Glomerular endothelial cell (primary cell): ENCODE data around the gene AP1AR. TPM values are rescaled to one million over a fixed set of nuclear protein-coding genes. Genes with fewer than 3 reads are reported as not detected.

Experiments used
- DNase-seq: peaks from one replicate; pipeline ENCODE4 v3.0.0-alpha.2; 2011; ENCODE audit warnings: low read depth, low spot score; ENCODE audit errors: extremely low read depth
- total RNA-seq: library from RNA; depleted of rRNA; stranded (reverse); fragments of >200 nt; gene quantifications from 2 replicates; pipeline ENCODE4 v1.2.3, GENCODE V29; 2015

Gene AP1AR
- total RNA-seq, 1 donor from 2014 or later, result 26.0 TPM

GRCh38 chr4:112222219-112222955, 9.2 kb upstream of the AP1AR start:
- no peak for DNase-seq

DNA sequence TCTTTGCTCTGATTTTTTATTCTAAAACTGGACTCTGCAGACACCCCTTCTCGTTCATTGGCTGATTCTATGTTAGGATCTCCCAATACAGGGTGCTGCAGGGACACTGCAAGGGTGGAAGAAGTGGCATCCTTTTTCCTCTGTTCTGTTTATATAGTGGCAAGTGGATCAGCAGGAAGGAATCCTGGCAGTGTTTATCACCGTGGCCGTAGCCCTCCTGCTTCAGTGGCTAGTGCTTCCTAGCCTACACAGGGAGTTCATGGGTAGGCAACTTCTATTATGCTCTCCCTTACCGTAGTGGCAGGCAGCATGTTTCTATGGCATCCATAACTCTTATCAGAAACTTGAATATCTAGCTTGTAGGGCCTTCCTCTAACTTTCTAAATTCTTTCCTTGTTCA, 6.4 kb upstream of the AP1AR start:
- no peak for DNase-seq

GRCh38 chr4:112230879-112231778, 458 bp upstream of the AP1AR start:
- peak; percentile 71 for DNase-seq

DNA sequence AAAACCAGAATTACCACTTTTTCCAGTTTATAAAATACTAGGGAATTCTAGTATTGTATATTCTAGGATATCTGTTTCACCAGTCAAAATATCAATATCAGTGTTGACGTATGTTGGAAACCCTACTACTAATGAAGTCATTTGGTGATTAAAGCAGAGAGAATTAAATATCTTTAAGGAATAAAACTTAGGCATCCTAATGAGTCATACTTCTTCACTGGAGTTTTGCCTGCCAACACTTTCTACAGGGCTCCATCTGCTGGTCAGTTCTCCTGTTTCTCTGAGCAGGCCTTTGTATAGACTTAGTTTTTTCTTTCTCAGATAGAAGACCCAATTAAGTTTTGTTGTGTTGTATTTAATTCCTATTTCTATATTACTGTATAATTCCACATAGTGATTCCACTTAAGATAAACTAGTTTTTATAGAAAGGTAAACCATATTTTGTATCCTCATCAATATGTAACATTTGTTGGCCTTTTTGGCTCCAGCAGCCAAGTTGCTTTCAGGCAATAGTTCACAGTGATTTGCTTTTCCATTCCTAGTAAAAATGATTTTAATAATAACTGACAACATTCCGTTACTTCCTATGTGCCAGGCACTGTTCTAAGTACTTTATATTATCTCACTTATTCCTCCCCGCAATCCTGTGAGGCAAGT, 3.5 kb downstream of the AP1AR start:
- peak; percentile 68 for DNase-seq

- DNase-seq, result no peak
Measured at GRCh38 chr4:112236040-112236439, 4.5 kb downstream of the AP1AR start.

DNA sequence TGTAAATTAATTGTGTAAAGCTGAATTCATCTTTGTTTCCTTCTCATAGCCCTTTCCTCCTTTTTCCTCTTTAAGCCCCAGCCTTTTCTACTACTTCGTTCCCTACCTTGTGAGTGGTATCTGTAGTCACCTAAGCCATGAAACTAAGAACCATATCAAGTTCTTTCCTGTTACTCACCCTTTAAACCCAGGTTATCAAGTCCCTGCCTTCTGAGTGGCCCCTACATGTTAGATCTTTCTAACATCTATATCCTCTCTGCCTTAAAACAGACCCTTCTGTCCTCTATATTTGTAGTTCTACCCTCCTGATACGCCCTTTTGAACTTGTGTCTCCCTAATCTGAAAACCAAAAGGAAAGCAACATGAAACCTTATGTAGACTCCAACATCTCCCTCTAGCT, 7.2 kb downstream of the AP1AR start:
- DNase-seq, result no peak

- no peak for DNase-seq
Measured at GRCh38 chr4:112245383-112245782, 13.8 kb downstream of the AP1AR start.

GRCh38 chr4:112247021-112247420, 15.4 kb downstream of the AP1AR start:
- DNase-seq, result no peak

GRCh38 chr4:112251019-112251643, 19.5 kb downstream of the AP1AR start:
- no peak for DNase-seq

- DNase-seq, result no peak
Measured at GRCh38 chr4:112252234-112252633, 20.6 kb downstream of the AP1AR start.

DNA sequence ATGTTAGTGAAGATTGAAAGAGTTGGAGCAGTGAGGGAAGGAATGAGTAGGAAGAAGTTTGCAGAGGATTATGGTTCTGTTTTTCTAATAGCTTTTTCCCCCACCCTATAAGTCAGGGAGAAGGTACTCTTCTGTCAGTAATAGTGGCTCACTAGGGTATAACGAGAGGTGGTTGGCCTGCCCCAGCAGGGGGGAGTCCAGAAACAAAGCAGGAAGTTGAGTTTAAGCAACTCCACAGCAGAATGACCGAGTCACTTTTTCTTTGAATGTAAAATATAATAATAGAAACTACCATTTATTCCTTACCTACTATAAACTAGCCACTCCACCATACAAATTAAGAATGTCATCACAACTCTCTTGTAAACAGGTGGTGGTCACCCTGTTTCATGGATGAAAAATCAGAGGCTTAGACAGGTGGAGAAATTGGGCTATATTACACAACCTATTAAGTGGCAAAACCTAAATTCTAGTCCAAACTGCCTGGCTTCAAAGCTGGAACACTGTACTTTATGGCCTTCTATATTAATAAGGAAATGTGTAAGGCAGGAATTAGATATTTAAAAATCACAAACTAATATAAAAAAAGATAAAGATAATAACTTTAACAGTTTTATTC, 21.9 kb downstream of the AP1AR start:
- no peak for DNase-seq

DNA sequence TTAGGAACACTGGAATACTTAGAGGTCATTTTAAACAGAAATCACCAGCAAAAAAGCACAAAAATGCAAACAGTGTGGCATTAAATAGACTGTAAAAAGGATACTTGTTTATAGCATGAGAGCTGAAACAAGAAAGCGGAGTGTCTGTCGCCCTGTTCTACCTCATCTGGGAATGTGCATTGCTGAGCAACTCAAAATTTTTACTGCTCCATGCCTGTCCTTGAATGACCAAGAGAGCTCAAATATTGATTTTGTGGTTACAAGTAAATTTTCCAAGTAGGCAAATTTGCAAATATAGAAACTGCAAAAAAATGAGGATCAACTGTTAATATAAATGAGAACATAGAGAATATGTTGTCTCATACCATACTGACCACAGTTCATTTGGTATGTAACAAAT, 25.5 kb downstream of the AP1AR start:
- DNase-seq, result no peak

- DNase-seq, result no peak
Measured at GRCh38 chr4:112266823-112267222, 35.2 kb downstream of the AP1AR start.

DNA sequence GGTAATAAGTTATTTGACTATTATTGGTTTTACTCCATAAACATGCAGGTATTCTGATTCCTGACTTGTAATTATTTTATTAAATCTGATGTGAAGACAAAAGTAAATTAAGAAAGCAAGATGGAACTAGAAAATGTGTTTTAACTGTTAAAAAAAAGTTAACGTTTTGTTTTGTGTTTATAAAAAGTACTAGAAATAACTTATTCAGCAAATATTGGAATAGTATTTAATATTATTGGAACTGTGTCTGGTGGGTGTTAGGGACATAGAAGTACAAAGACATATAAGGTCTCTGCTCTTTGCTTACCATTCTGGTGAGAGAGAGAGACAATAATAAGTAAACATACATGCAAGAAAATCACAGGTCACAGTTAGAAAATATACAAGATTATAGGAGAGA, 38.5 kb downstream of the AP1AR start:
- no peak for DNase-seq

DNA sequence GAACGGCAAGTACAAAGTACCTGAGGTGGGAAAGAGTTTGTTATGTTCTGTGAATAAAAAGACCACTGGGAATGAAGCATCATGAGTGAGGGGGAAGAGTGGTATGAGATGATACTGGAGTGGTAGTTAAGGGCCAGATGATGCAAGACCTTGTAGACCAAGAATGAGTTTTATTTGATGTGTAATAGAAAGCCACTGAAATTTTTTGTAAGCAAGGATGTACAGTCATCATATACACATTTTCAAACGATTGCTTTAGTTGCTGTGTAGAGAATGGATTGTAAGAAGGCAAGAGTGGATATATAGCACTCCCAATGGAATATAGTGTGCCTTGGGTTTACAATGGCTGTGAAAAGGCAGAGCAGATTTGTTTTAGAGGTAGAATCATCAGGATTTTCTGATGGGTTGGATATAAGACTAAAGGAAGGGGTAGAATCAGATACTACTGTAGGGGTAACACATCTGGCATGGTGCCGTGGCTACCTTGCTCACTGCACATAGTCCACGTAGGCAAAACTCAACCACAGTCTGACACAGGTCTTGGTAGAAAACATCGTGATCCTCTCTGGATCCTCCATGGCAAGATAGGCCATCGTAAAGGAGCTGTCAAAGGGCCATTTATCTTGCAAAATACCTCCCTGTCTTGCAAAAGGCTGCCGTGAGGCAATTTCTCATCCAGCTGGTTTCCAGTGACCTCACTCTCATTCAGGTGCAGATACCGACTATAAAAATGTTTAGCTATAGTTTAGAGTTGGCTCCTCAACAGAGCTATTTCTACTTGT, 39.2 kb downstream of the AP1AR start:
- no peak for DNase-seq

DNA sequence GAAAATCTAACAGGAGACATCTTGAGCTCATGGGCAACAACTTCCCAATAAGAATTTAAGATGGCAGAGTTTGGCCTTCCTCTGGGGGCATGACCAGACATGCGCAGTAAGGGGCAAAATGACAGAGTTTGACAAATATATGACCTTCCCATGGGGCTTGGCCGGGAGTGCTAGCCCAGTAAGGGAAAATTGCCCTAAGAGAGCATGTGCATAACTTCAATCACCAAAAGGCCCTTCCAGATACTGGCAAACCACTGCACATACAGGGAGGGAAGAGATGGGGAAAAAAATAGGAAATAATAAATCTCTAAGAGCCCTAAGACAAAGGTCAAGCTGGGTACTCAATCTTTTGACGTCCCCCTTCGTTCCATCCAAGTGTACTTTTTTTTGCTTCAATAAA, 40.7 kb downstream of the AP1AR start:
- DNase-seq, result no peak

- DNase-seq, result no peak
Measured at GRCh38 chr4:112274959-112275358, 43.4 kb downstream of the AP1AR start.

- no peak for DNase-seq
Measured at GRCh38 chr4:112276113-112276512, 44.5 kb downstream of the AP1AR start.

DNA sequence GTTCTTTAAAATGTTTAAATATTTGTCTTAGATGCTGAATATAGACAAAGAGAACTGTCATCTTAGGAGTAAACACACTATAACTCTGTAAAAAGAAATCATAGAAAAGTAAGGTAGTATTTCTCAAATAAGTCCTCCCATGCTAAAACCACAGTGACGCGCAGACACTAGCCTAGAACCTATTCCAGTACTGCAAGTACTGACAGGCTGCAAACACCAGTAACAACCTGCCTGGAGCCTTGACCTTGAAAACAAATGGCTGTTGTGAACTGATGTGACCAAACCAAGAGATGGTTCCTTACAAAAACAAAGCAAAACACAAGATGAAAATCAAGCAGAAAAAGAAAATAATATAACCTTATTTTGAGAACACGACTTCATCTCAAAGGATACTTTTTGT, 45.6 kb downstream of the AP1AR start:
- DNase-seq, result no peak
